Ovary (tissue), 3 donors: Measurements from ENCODE around the gene FBXL17.

Experiments used
- EP300 ChIP-seq: sonication (generic); formaldehyde crosslinking; IDR thresholded peaks from one replicate; pipeline ENCODE4 v1.6.1; 2017; ENCODE audit warnings: antibody characterized with exemption
- TF ChIP-seq, protein P1 (sequence below), 3 donors: fragments of 450-650 bp in 2 of 3; fragments of 200-600 bp in 1 of 3; IDR thresholded peaks; one replicate each; pipeline versions ENCODE4 v1.5.1 to v1.8.0; 2016 to 2022; ENCODE audit warnings: antibody characterized with exemption in 3 of 3, mild to moderate bottlenecking in 1 of 3
- donor health status: DM: no; HTN: no; CAD: no.

DNA sequence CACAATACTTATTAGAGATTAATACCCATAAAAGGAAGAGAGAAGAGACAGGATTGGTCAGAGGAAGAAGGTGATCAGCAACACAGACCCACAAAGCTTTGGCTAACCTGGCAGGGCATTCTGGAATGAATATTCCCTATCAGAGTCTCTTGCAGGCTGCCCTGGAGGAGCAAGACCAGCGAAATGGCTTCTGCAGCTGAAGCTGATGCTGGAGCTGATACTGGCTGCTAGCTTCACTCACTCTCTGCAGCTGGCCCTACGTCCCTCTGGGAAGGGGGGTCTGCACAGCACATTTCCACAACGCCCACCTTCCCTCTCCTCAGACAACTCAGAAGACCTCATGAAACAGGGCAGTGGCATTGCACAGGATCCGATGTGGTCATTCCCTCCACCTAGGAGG lies 541.3 kb downstream of the FBXL17 start:
- no peak for TF ChIP-seq EP300
- TF ChIP-seq, protein P1, sequence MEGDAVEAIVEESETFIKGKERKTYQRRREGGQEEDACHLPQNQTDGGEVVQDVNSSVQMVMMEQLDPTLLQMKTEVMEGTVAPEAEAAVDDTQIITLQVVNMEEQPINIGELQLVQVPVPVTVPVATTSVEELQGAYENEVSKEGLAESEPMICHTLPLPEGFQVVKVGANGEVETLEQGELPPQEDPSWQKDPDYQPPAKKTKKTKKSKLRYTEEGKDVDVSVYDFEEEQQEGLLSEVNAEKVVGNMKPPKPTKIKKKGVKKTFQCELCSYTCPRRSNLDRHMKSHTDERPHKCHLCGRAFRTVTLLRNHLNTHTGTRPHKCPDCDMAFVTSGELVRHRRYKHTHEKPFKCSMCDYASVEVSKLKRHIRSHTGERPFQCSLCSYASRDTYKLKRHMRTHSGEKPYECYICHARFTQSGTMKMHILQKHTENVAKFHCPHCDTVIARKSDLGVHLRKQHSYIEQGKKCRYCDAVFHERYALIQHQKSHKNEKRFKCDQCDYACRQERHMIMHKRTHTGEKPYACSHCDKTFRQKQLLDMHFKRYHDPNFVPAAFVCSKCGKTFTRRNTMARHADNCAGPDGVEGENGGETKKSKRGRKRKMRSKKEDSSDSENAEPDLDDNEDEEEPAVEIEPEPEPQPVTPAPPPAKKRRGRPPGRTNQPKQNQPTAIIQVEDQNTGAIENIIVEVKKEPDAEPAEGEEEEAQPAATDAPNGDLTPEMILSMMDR (IDR thresholded peaks at IDR 0.05): no peak
